Endothelial cell of umbilical vein (primary cell): ENCODE measurements around the gene FAM241B. TPM values are rescaled to one million over a fixed set of nuclear protein-coding genes. Genes with fewer than 3 reads are reported as not detected.

ENCODE experiments used
- BruUV-seq: library from RNA; stranded (reverse); fragments of 400-500 nt; replicated peaks from 2 replicates; lab custom pipeline; 2021; lab: Mats Ljungman, UMichigan
- CTCF ChIA-PET: fragments of 300-600, 350-600 bp; sonication (Branson Sonifier 250); formaldehyde crosslinking; loops from one replicate; lab custom pipeline; 2021; ENCODE audit warnings: antibody characterized with exemption, inconsistent platforms; lab: Charles Lee
- POLR2A ChIA-PET: fragments of 300-600, 350-600 bp; sonication (Branson Sonifier 250); formaldehyde crosslinking; loops from one replicate; lab custom pipeline; 2021; ENCODE audit warnings: antibody characterized with exemption, inconsistent platforms; lab: Charles Lee
- DNase-seq: peaks from one replicate; pipeline ENCODE4 v3.0.0-alpha.2; 2011; ENCODE audit warnings: low read depth, low spot score
- FAIRE-seq: peaks from 2 replicates; lab custom pipeline; 2011; peaks lifted over from hg19 to GRCh38; lab: Jason Lieb, UNC
- H2AFZ ChIP-seq: 2 replicates; pipeline ENCODE4 v1.6.0; 2012; ENCODE audit warnings: low read depth, low read length, control low read depth, inconsistent platforms
- H3K27ac ChIP-seq: 2 replicates; pipeline ENCODE4 v1.5.1; 2011; ENCODE audit warnings: low read depth, mild to moderate bottlenecking, control low read depth, low read length, moderate library complexity; ENCODE audit not compliant: insufficient read depth
- H3K27me3 ChIP-seq, 2 experiments: 2 replicates each; pipeline versions ENCODE4 v1.6.0 to v1.6.1; 2011; ENCODE audit warnings: low read length in 2 of 2, mixed read lengths in 1 of 2; ENCODE audit not compliant: control insufficient read depth in 2 of 2, insufficient read depth in 2 of 2
- H3K36me3 ChIP-seq, 2 experiments: 2 replicates in 1 of 2; 3 replicates in 1 of 2; pipeline ENCODE4 v1.5.1; 2011; ENCODE audit warnings: low read length in 2 of 2, mild to moderate bottlenecking in 1 of 2, moderate library complexity in 1 of 2; ENCODE audit not compliant: control insufficient read depth in 2 of 2, insufficient read depth in 2 of 2; ENCODE audit errors: extremely low read depth in 1 of 2
- H3K4me1 ChIP-seq: 3 replicates; pipeline ENCODE4 v1.5.1; 2011; ENCODE audit warnings: mild to moderate bottlenecking, low read length; ENCODE audit not compliant: control insufficient read depth, insufficient read depth; ENCODE audit errors: extremely low read depth
- H3K4me2 ChIP-seq: 2 replicates; pipeline ENCODE4 v1.6.1; 2011; ENCODE audit warnings: low read length, control low read depth, mixed read lengths; ENCODE audit not compliant: insufficient read depth
- H3K4me3 ChIP-seq, 3 experiments: fragments of 200-600 bp in 1 of 3; sonication (generic), shearing (Covaris generic) in 1 of 3; replicated peaks in 1 of 3; 2 replicates each; pipeline ENCODE4 v1.5.1; 2011 to 2016; ENCODE audit warnings: control low read depth in 3 of 3, low read length in 3 of 3, mild to moderate bottlenecking in 2 of 3, inconsistent platforms in 1 of 3, low read depth in 1 of 3, moderate library complexity in 1 of 3; ENCODE audit not compliant: insufficient read depth in 1 of 3
- H3K79me2 ChIP-seq: 2 replicates; pipeline ENCODE4 v1.6.0; 2012; ENCODE audit warnings: low read length, inconsistent platforms; ENCODE audit not compliant: control insufficient read depth, insufficient read depth
- H3K9ac ChIP-seq: replicated peaks from 2 replicates; pipeline ENCODE3; 2011; ENCODE audit warnings: low read length, control low read depth; ENCODE audit not compliant: insufficient read depth; ENCODE audit errors: extremely low read depth
- H3K9me1 ChIP-seq: replicated peaks from 3 replicates; pipeline ENCODE4 v1.6.0; 2011; ENCODE audit warnings: mild to moderate bottlenecking, low read length; ENCODE audit not compliant: control insufficient read depth, insufficient read depth; ENCODE audit errors: extremely low read depth
- H3K9me3 ChIP-seq: replicated peaks from 2 replicates; pipeline ENCODE4 v1.5.1; 2012; ENCODE audit warnings: low read length, inconsistent platforms; ENCODE audit not compliant: control insufficient read depth, insufficient read depth
- H4K20me1 ChIP-seq: replicated peaks from 2 replicates; pipeline ENCODE3; 2011; ENCODE audit warnings: mild to moderate bottlenecking, low read length; ENCODE audit not compliant: control insufficient read depth, insufficient read depth; ENCODE audit errors: extremely low read depth
- CTCF ChIP-seq, 2 donors: IDR thresholded peaks; 1 replicate in 1 of 2; 2 replicates in 1 of 2; pipeline ENCODE4 v1.5.1; 2011; ENCODE audit warnings: low read length in 2 of 2, mild to moderate bottlenecking in 2 of 2, moderate library complexity in 2 of 2, control low read depth in 1 of 2, inconsistent platforms in 1 of 2, low read depth in 1 of 2; ENCODE audit not compliant: insufficient read depth in 1 of 2; ENCODE audit errors: extremely low read depth in 1 of 2
- EZH2 ChIP-seq: IDR thresholded peaks from 2 replicates; pipeline ENCODE4 v1.6.1; 2012; ENCODE audit warnings: borderline replicate concordance, low read depth, mild to moderate bottlenecking, moderate library complexity, low read length, inconsistent platforms; ENCODE audit not compliant: severe bottlenecking
- FOS ChIP-seq: IDR thresholded peaks from 2 replicates; pipeline ENCODE4 v1.6.1; 2011; ENCODE audit warnings: mild to moderate bottlenecking, low read length, moderate library complexity, borderline replicate concordance; ENCODE audit not compliant: insufficient read depth
- GATA2 ChIP-seq: IDR thresholded peaks from 2 replicates; pipeline ENCODE4 v1.7.0; 2011; ENCODE audit warnings: low read depth, mild to moderate bottlenecking, moderate library complexity, mixed read lengths, low read length; ENCODE audit not compliant: insufficient read length, insufficient read depth
- JUN ChIP-seq: IDR thresholded peaks from 2 replicates; pipeline ENCODE4 v1.6.1; 2011; ENCODE audit warnings: borderline replicate concordance, low read depth; ENCODE audit not compliant: insufficient read length, insufficient read depth
- MAX ChIP-seq: IDR thresholded peaks from 2 replicates; pipeline ENCODE4 v1.6.1; 2011; ENCODE audit not compliant: insufficient read depth, insufficient read length
- MYC ChIP-seq: IDR thresholded peaks from one replicate; pipeline ENCODE4 v1.6.1; 2011; ENCODE audit warnings: mild to moderate bottlenecking, low read depth, low read length
- POLR2A ChIP-seq: IDR thresholded peaks from 2 replicates; pipeline ENCODE4 v1.6.1; 2012; ENCODE audit warnings: low read depth, mild to moderate bottlenecking, control low read depth, low read length
- POLR2AphosphoS5 ChIP-seq: IDR thresholded peaks from 2 replicates; pipeline ENCODE4 v1.6.1; 2012; ENCODE audit warnings: low read depth, mild to moderate bottlenecking, control low read depth, low read length, moderate library complexity; ENCODE audit not compliant: insufficient read depth
- dilution Hi-C: fragments of 300-500 bp; cut with MboI; formaldehyde crosslinking; loops from one replicate; pipeline ENCODE4 v1.15.0; 2019; ENCODE audit warnings: low sequenced_read_pairs; ENCODE audit not compliant: extremely low pct_ligation_motif_present
- intact Hi-C: fragments of 100-400 bp; cut with micrococcal nuclease; formaldehyde crosslinking; loops from one replicate; pipeline ENCODE4 v1.10.0; 2022
- polyA plus RNA-seq, 4 experiments: library from polyadenylated mRNA; depleted of rRNA in 3 of 4; stranded (reverse) in 3 of 4; unstranded in 1 of 4; fragments of >200 nt; gene quantifications; 2 replicates each; pipeline versions ENCODE4 v1.2.1 to v1.2.3, GENCODE V29; 2011 to 2012; ENCODE audit warnings: missing spikeins in 1 of 4
- total RNA-seq: library from RNA; stranded (reverse); gene quantifications from 2 replicates; pipeline ENCODE4 v1.2.3, GENCODE V29; 2021

The FAM241B gene
- total and polyA plus RNA-seq, 2 donors (not counting 3 experiments of a cell fraction or from before 2014, with no cell fraction given), result 0.23 TPM; not detected in 1

DNA sequence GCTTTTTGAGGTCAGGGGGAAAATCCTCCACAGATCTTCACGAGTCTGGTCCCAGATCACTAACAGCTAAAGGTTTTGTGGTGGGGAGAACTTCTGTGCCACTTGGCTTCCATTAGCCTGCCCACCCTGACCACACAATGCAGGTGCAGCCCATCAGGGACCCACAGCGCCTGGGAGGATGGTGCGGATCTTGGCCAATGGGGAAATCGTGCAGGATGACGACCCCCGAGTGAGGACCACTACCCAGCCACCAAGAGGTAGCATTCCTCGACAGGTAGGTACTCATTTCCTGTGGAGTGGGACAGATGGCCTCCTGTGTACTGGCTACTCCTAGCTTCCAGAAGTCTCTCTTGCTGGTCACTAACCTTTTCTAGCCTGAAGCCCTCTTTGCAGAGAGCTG is 1.5 kb downstream of the FAM241B start:
- Histone ChIP-seq H3K4me3 (no peak overlapping the region), H3K9me1 (no peaks in the 10 kb centered on the region), H3K9ac (no peak overlapping the region), H3K4me2 (no peak overlapping the region), H3K9me3 (no peaks in the 10 kb centered on the region), H2AFZ (no peak overlapping the region), H3K4me1 (peaks cover 2% of the 10 kb centered on the region), H3K27ac (no peak overlapping the region), H3K27me3 (peaks cover 22 to 30% of the 10 kb centered on the region in 2 experiments), H3K79me2 (no peaks in the 10 kb centered on the region), H3K36me3 (no peaks in the 10 kb centered on the region), H4K20me1 (no peaks in the 10 kb centered on the region)
- CTCF ChIA-PET, result interaction anchor here (1.3 to 1.9 kb wide), 4 partner anchors 13 to 223 kb away, joined by 3 to 11 read pairs (median 5); no protein-coding TSS in a partner anchor
- no TSS peak for BruUV-seq
- DNase-seq, result no peak
- no peak for FAIRE-seq
- intact Hi-C loops, result no loop called here
- TF ChIP-seq JUN (no peak), POLR2AphosphoS5 (no peak), MAX (no peak), EZH2 (no peak), GATA2 (no peak), FOS (no peak), CTCF (IDR thresholded peaks at IDR 0.05; ENCODE audit: extremely low read depth in 1 of 2, insufficient read depth in 1 of 2, low read depth in 1 of 2, low read length in 2 of 2) (no peak), MYC (no peak), POLR2A (no peak)
- POLR2A ChIA-PET, result no interaction called here
- dilution Hi-C loops, result no loop called here
